ENCODE measurements around the gene TSPEAR.
"Not testable (repeated sequence)": the region's sequence is repeated elsewhere in the genome, so short reads cannot be mapped to it uniquely, and the experiment has no call there.

Gene TSPEAR

GRCh38 chr21:44585892-44586291 is 125.5 kb downstream of the TSPEAR start:
- no peak for DNase-seq (ENCODE audit: low spot score)

DNA sequence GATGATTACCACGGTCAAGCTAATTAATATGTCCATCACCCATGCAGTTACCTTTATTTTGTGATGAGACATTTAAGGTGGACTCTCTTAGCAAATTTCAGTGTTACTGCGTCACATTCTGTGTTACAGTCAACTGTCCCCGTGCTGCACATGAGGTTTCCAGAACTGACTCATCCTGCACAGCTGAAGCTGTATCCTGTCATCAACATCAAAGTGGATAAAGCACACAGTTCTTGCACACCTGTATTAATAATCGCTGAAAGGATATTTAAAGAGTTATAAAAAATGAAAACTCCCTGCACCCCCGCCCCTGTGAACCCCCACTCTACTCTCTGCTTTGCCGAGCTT is 127.6 kb downstream of the TSPEAR start:
- DNase-seq (ENCODE audit: low spot score), result no peak

DNA sequence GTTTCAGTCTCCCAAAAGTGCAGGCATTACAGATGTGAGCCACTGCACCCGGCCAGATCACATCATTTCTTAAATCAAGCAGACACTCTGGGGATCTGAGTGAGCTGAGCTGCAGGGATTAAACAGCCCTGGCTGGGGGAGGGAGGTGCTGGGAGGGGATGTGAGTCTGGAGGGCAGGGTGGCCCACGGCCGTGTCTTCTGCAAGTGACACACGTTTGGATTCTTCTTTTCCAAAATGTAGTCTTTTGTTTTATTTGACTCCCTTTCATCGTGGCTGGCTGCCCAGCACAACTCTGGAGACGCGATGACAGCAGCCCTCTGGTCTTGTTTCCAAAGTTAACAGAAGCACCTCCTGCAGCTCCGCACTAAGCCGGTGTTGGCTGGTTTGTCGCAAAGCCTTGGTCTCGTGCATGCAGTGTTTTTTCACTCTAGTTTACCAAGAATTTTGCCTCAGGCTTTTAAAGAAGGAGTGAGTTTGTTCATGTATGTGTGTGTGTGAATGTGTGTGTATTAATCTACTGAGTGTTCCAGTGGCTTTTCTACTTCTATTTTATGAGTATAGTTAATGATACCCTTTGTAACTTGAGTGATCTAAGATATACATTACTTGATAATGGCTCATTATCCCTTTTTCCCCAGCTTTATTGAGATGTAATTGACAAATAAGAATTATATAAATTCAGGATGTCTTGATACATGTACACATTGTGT is 128.1 kb downstream of the TSPEAR start:
- no peak for DNase-seq (ENCODE audit: low spot score)

DNA sequence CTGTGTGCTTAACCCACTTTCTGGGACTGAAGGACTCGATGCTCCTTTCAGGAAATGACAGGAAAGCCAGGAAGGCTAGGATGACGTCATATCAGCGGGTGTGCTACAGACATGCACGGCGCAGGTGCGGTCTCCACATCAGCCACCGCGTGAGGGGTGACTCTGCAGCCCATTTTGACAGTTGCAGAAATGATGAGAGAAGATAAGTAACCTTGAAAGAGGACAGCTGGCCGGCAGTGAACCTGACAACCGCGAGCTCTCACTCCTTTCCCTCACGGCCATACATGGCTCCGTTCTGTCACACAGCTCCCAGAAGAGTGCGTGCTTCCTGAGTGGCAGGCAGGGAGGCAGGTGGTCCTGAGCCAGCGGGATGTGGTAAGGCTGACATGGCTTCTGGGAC is 129.3 kb downstream of the TSPEAR start:
- DNase-seq (ENCODE audit: low spot score), result no peak

GRCh38 chr21:44581158-44581557 is 130.2 kb downstream of the TSPEAR start:
- no peak for DNase-seq (ENCODE audit: low spot score)

- DNase-seq (ENCODE audit: low spot score), result not testable (repeated sequence)
Observed at GRCh38 chr21:44580231-44580821, 131.0 kb downstream of the TSPEAR start, which contains the start of gene KRTAP10-5. KRTAP10-5 (minus strand) TSS chr21:44580604; CDS start chr21:44580578, 26 bp downstream.

DNA sequence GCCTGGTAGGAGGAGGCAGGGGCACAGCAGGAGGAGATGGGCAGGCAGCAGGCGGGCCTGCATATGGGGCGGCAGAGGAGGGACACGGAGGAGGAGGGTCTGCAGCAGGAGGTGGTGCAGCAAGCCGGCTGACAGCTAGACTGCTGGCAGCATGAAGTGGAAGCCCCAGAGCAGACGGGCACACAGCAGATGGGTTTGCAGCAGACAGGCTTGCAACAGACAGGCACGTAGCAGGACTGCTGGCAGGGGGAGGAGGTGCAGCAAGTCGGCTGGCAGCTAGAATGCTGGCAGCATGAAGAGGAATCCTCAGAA is 131.6 kb downstream of the TSPEAR start:
- no peak for DNase-seq (ENCODE audit: low spot score)

GRCh38 chr21:44579056-44579832 is 132.1 kb downstream of the TSPEAR start:
- DNase-seq (ENCODE audit: low spot score), result no peak

DNA sequence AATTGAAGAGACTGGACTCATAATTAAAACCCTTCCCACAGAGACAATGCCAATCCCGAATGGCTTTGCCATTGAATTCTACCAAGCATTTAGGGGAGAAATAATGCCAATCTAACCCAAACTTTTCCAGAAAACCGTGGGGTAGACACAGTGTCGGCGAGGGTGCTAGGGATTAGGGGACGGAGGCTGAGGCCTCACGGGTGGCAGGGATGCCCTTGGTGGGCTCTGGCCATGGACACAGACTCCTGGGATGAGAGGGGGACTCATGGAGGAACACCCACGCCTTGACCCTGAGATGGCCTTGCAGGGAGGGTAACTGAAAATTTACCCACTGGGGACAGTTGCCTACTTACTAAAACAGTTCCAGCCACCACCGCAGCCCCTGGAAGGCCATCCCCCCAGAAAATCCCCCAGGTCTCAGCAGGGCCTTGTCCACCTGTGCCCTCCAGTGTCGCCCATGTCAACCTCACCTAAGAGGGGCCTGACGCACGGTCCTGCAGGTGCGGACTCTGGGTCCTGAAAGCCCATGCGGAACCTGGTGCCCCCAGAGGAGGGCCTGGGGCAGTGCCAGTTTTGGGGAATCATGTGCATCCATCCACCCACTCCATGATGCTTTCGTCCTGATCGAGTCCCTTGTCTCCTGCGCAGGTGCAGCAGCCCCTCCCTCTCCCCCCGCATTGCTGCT is 132.9 kb downstream of the TSPEAR start:
- DNase-seq (ENCODE audit: low spot score), result no peak

- no peak for DNase-seq (ENCODE audit: low spot score)
Observed at GRCh38 chr21:44576025-44576420, 135.3 kb downstream of the TSPEAR start.

- no peak for DNase-seq (ENCODE audit: low spot score)
Observed at GRCh38 chr21:44575307-44576024, 135.9 kb downstream of the TSPEAR start.

DNA sequence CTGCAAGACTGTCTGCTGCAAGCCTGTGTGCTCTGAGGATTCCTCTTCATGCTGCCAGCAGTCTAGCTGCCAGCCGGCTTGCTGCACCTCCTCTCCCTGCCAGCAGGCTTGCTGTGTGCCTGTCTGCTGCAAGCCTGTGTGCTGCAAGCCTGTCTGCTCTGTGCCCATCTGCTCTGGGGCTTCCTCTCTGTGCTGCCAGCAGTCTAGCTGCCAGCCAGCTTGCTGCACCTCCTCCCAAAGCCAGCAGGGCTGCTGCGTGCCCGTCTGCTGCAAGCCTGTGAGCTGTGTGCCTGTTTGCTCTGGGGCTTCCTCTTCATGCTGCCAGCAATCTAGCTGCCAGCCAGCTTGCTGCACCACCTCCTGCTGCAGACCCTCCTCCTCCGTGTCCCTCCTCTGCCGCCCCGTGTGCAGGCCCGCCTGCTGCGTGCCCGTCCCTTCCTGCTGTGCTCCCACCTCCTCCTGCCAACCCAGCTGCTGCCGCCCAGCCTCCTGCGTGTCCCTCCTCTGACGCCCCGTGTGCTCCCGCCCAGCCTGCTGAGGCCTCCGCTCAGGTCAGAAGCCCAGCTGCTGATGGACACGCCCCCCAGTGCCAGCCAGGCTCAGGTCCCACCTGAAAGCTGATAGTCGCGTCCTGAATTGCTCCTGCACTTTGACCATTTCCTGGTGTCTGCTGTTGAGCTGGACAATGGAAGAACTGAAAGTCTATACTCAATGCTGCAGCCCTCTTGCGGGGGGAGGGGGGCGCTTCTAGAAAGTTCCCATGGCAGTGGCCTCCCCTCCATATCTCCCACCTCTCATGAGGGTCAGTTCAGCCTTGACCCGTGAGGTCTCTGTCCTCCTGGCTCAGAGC is 136.7 kb downstream of the TSPEAR start:
- DNase-seq (ENCODE audit: low spot score), result no peak

- DNase-seq (ENCODE audit: low spot score), result not testable (repeated sequence)
Observed at GRCh38 chr21:44573630-44574456, 137.5 kb downstream of the TSPEAR start, which contains the start of gene KRTAP10-4. KRTAP10-4 (plus strand) TSS chr21:44573729; CDS start chr21:44573759, 30 bp downstream.

GRCh38 chr21:44572959-44573583 is 138.3 kb downstream of the TSPEAR start:
- DNase-seq (ENCODE audit: low spot score), result peak; percentile 16

DNA sequence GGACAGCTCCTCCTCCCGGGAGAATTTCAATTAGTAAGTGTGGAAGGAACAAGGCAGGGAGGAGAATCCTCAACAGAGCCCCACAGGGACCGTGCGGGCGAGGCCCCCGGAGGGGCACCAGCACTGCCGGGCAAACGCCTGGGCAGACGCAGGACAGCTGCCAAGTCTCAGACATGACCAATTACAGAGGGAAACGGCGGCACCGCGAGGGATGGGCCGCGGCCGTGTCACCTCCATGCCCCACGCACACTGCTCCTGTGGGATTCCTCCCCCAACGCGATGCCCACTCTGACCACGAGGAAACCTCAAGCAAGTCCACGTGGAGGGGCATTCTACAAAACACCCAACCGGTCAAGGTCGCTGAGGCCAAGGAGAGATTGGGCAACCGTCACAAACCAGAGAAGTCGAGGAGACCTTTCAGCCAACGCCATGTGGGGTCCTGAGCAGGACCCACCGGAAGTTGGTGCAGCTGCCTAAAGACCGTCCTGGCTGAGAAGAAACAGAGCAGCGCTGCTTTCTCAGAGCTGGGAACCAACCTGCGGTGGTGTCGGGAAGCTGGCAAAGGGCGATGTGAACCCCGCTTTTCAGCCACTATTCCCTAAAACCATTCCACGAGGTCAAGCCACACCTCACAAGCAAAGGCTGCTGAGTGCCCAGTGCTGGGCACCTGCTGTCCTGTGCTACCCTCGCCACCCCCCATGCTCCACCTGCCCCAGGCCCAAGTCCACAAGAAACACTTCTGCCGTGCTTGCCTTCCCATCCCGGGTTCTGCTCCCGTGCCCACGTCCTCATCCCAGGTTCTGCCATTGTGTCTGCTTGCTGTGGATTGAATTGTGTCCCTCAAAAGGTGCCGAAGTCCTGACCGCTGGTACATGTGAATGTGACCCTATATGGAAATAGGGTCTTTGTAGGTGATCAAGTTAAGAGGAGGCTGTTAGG is 139.3 kb downstream of the TSPEAR start:
- no peak for DNase-seq (ENCODE audit: low spot score)

GRCh38 chr21:44571296-44571695 is 140.1 kb downstream of the TSPEAR start:
- DNase-seq (ENCODE audit: low spot score), result no peak

DNA sequence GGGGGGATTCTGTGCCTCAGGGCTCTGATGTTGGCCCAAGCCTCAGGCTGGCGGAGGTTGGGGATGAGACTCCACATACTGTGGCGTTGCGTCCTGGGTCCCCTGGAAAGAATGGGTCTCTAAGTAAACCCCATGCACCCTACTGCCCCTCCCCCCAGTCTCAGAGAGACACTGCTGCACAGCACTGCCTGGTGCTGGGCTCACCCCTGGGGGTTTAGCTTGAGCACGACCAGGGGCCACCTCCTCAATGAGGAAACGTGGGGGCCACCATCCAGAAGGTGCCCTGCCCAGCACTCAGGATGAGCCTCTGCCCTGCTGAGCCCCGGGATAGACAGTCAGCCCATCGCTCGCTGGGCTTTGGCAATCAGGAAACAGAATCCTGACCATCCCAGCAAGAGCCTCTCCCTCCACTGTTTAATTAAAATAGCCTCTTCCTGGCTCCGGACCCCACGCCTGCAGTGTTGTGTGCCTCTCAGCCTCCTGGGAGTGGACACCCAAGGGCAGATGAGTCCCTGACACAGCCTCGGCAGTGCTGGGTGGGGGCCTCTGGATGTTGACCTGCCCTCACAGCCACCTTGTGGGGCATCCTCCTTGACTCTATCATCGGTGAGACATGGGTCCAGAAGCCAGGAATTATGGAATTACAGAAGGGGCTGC is 141.4 kb downstream of the TSPEAR start:
- DNase-seq (ENCODE audit: low spot score), result no peak
